AML-193 (cell line): ENCODE measurements around the gene RAB3A.

Experiments used
- DNase-seq, 2 experiments: peaks; one replicate each; lab custom pipeline; 2025; lab: John Stamatoyannopoulos, UW

Gene RAB3A

GRCh38 chr19:18150776-18151624 is 52.8 kb downstream of the RAB3A start:
- DNase-seq: no peak

- DNase-seq: no peak
Measured at GRCh38 chr19:18149596-18149975, 54.3 kb downstream of the RAB3A start.

DNA sequence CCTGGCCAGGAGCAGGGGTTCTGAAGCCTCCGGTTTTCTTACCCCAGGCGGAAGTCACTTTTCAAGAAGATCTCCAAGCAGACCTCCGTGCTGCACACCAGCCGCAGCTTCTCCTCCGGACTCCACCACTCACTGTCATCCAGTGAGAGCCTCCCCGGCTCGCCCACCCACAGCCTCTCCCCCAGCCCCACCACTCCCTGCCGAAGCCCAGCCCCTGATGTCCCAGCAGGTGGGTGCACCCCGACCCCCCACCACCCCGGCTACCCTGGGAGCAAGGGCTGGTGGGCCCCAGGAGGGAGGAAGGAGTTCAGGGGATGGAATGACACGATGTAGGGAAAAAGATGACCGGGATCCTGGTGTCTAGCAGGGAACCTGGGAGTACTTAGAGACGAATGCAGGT is 56.4 kb downstream of the RAB3A start:
- DNase-seq: no peak
